ENCODE data around the gene PSMG1.
"Not testable (repeated sequence)": the region's sequence is repeated elsewhere in the genome, so short reads cannot be mapped to it uniquely, and the experiment has no call there.

The PSMG1 gene

DNA sequence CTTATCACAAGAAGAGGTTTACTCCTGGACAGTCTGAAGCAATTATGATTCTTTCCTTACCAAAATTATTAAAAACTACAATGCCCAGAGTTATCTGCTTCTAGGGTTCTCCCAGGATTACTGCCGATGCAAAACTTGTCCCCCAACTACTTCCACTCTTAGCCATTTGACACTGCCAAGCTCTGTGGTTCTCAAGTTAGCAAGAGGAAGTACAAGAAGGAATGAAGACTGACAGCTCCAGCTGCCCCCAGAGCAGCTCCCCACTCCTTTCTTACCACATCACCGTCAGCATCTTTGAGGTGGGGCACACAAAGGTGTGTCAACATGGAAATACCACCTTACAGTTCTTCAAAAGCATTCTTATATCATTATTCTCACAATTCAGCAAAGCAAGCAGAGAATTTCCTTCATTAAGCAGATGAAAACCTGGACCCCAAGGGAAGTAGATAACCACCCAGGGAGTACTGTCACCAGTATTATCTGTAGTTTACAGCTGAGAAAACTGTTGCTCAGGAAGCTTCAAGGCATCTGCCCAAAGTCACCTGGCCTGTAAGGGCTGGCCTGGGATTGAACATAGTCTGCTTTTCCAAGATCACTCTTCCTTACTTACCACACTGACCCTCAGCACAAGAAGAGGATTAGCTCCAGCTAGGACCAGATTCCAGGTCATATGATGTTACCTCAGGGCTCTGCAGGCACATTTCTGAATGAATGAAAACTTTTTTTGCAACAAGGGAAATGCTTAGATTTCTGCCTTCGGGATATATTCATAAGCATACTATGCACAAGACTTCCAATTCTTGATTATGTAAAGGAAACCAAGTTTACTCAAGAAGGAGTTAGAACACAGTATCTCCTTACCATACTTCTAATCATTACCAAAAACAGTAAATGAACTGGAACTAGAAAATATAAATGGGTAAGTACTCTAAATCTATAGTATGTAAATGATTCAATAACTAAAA lies 9.3 kb downstream of the PSMG1 start:
- no peak for TF ChIP-seq ZFX (IDR thresholded peaks at IDR 0.05; ENCODE audit: borderline replicate concordance)
- TF ChIP-seq, protein P1, sequence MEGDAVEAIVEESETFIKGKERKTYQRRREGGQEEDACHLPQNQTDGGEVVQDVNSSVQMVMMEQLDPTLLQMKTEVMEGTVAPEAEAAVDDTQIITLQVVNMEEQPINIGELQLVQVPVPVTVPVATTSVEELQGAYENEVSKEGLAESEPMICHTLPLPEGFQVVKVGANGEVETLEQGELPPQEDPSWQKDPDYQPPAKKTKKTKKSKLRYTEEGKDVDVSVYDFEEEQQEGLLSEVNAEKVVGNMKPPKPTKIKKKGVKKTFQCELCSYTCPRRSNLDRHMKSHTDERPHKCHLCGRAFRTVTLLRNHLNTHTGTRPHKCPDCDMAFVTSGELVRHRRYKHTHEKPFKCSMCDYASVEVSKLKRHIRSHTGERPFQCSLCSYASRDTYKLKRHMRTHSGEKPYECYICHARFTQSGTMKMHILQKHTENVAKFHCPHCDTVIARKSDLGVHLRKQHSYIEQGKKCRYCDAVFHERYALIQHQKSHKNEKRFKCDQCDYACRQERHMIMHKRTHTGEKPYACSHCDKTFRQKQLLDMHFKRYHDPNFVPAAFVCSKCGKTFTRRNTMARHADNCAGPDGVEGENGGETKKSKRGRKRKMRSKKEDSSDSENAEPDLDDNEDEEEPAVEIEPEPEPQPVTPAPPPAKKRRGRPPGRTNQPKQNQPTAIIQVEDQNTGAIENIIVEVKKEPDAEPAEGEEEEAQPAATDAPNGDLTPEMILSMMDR (IDR thresholded peaks at IDR 0.05) = no peak
- H3K27ac ChIP-seq = no peak overlapping the region

DNA sequence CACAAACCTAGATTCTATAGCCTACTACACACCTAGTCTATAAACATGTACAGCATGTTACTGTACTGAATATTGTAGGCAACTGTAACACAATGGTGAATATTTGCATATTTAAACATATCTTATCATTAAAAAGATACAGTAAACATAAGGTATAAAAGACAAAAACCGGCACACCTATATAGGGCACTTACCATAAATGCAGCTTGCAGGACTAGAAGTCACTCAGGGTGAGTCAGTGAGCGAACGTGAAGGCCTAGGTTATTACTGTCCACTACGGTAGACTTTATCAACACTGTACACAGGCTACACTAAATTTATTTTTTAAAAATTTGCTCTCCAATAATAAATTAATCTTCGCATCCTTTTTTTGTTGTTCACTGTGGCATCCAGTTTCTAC lies 13.3 kb downstream of the PSMG1 start:
- no peak overlapping the region for H3K27ac ChIP-seq
- no peak for TF ChIP-seq ZFX (IDR thresholded peaks at IDR 0.05; ENCODE audit: borderline replicate concordance)
- TF ChIP-seq, protein P1 (IDR thresholded peaks at IDR 0.05) = no peak

DNA sequence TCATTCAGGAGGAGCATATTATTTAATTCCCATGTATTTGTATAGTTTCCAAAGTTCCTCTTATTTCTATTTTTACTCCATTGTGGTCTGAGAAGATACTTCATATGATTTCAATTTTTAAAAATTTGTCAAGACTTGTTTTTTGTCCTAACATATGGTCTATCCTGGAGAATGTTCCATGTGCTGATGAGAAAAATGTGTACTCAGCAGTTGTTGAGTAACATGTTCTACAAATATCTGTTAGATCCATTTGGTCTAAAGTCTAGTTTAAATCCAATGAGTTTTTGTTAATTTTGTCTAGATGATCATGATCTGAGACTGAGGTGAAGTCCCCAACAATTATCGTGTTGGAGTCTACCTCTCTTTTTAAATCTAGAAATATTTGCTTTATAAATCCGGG lies 14.5 kb downstream of the PSMG1 start:
- H3K27ac ChIP-seq = no peak overlapping the region
- TF ChIP-seq, protein P1 (IDR thresholded peaks at IDR 0.05) = no peak
- no peak for TF ChIP-seq ZFX (IDR thresholded peaks at IDR 0.05; ENCODE audit: borderline replicate concordance)

DNA sequence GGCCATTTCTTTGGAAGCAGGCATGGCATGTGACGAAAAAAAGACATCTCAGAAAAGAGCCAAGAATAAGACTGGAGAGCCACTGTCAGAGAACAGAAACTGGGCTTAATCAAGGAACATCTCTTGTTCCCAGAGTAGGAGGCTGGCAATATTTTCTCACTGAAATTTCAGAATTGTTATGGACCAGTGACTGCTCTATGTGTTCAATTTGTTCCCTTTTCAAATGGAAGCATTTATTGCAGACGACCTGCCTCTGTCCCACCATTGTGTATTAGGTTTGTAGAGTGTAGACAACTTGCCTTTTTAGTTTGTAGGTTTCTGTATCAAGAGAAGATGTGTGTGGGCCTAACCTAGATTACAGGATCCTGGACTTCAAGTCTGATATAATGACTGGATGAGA lies 18.7 kb downstream of the PSMG1 start:
- no peak for TF ChIP-seq ZFX (IDR thresholded peaks at IDR 0.05; ENCODE audit: borderline replicate concordance)
- TF ChIP-seq, protein P1 (IDR thresholded peaks at IDR 0.05) = no peak
- H3K27ac ChIP-seq = no peak overlapping the region

DNA sequence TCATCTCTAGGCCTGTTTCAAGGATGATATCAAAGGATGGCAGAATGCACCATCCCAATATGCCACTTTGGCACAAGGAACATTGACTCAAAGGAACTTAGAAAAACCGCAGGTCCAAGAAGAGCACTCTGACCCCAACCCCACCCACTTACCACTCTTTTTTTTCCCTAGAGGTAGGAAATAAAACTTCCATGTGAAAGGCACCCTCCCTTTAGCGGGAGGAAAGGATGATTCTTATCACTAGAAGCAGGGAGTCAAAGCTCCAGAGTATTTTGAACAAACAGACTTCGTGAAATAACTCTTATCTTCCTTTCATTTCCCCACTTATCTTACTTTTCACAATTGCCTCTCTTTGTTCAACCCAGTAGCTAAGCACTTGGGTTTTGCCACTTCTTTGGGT lies 22.2 kb downstream of the PSMG1 start:
- TF ChIP-seq ZFX (IDR thresholded peaks at IDR 0.05; ENCODE audit: borderline replicate concordance) = no peak
- TF ChIP-seq, protein P1 (IDR thresholded peaks at IDR 0.05) = no peak
- no peak overlapping the region for H3K27ac ChIP-seq

DNA sequence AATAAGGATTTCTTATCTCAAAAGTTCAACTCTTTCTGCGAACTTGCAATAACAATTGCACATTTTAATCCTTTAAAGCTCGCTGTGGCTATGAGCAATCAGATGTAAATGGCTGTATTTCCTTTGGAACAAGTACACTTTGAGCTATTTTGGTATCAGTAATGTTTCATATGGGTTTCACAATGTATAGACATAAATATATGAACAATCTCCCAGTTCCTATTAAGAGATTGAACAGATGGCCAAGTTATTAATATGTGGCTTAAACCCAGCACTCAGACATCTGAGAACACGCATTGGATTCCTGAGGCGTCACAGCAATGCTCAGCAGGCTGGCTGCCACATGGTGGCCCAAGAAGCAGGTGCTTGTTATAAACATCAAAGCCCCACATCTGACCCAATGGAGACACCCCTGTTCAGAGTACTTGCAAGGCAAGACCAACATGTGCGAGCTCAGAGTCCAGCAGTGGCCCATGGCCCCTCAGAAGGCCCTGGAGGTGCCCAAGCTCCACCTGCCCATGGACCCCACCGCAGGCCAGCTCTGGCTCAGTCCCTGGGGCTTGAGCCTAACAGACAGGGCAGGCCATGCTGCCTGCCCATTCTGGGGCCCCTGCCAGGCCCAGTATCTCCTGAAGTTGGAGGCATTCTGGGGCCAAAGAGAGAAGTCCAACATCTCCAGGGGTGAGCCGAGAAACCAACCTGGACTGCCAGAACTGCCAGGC lies 23.7 kb downstream of the PSMG1 start:
- no peak for TF ChIP-seq ZFX (IDR thresholded peaks at IDR 0.05; ENCODE audit: borderline replicate concordance)
- TF ChIP-seq, protein P1 (IDR thresholded peaks at IDR 0.05) = no peak
- no peak overlapping the region for H3K27ac ChIP-seq

DNA sequence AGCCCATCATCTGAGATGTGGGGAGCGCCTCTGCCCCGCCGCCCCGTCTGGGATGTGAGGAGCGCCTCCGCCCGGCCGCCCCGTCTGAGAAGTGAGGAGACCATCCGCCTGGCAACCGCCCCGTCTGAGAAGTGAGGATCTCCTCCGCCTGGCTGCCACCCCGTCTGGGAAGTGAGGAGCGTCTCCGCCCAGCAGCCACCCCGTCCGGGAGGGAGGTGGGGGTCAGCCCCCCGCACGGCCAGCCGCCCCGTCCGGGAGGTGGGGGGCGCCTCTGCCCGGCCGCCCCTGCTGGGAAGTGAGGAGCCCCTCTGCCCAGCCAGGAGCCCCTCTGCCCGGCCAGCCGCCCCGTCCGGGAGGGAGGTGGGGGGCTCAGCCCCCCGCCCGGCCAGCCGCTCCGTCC lies 26.0 kb downstream of the PSMG1 start:
- not testable (repeated sequence) for H3K27ac ChIP-seq

Data from 22Rv1 (cell line).